H9 (cell line): ENCODE measurements around the gene CBFA2T2. TPM values are rescaled to one million over a fixed set of nuclear protein-coding genes. Genes with fewer than 3 reads are reported as not detected.
"Not testable (repeated sequence)": the region's sequence is repeated elsewhere in the genome, so short reads cannot be mapped to it uniquely, and the experiment has no call there.

Experiments used
- DNase-seq: peaks from one replicate; pipeline ENCODE4 v3.0.0-alpha.2; 2017
- H2AFZ ChIP-seq: one replicate; pipeline ENCODE4 v1.6.1; 2013; ENCODE audit warnings: mild to moderate bottlenecking, low read length, control low read depth, moderate library complexity
- H2AK5ac ChIP-seq: 2 replicates; pipeline ENCODE4 v1.6.1; 2013; ENCODE audit warnings: low read length, control low read depth, mixed read lengths; ENCODE audit not compliant: insufficient read length
- H2BK120ac ChIP-seq: one replicate; pipeline ENCODE4 v1.6.1; 2013; ENCODE audit warnings: low read depth, mild to moderate bottlenecking, low read length, control low read depth, inconsistent platforms; ENCODE audit not compliant: poor library complexity, severe bottlenecking
- H2BK12ac ChIP-seq: 2 replicates; pipeline ENCODE4 v1.6.1; 2013; ENCODE audit warnings: low read length, control low read depth, mixed read lengths, low read depth; ENCODE audit not compliant: insufficient read length
- H2BK15ac ChIP-seq: 2 replicates; pipeline ENCODE4 v1.6.1; 2013; ENCODE audit warnings: low read depth, low read length, control low read depth
- H2BK20ac ChIP-seq: one replicate; pipeline ENCODE4 v1.6.1; 2013; ENCODE audit warnings: low read depth, mild to moderate bottlenecking, low read length, control low read depth, inconsistent platforms; ENCODE audit not compliant: poor library complexity, severe bottlenecking
- H2BK5ac ChIP-seq: 2 replicates; pipeline ENCODE4 v1.6.1; 2013; ENCODE audit warnings: low read length, control low read depth, mixed read lengths; ENCODE audit not compliant: insufficient read length
- H3K14ac ChIP-seq: 2 replicates; pipeline ENCODE4 v1.6.1; 2013; ENCODE audit warnings: low read length, control low read depth; ENCODE audit not compliant: insufficient read depth
- H3K18ac ChIP-seq: 2 replicates; pipeline ENCODE4 v1.6.1; 2013; ENCODE audit warnings: low read depth, mild to moderate bottlenecking, mixed read lengths, low read length, control low read depth; ENCODE audit not compliant: insufficient read length
- H3K23ac ChIP-seq: 2 replicates; pipeline ENCODE4 v1.6.1; 2013; ENCODE audit warnings: low read length, control low read depth, mixed read lengths, low read depth; ENCODE audit not compliant: insufficient read length
- H3K23me2 ChIP-seq: 2 replicates; pipeline ENCODE4 v1.6.1; 2013; ENCODE audit warnings: low read depth, mild to moderate bottlenecking, mixed read lengths, low read length, control low read depth; ENCODE audit not compliant: insufficient read length, poor library complexity, severe bottlenecking
- H3K27ac ChIP-seq: 2 replicates; pipeline ENCODE4 v1.5.1; 2013; ENCODE audit warnings: low read length, control low read depth, mixed read lengths, low read depth; ENCODE audit not compliant: insufficient read length
- H3K27me3 ChIP-seq: 2 replicates; pipeline ENCODE4 v1.6.1; 2013; ENCODE audit warnings: low read length, control low read depth, inconsistent platforms; ENCODE audit not compliant: insufficient read depth
- H3K4ac ChIP-seq: 2 replicates; pipeline ENCODE4 v1.6.1; 2013; ENCODE audit warnings: low read depth, mild to moderate bottlenecking, control low read depth, inconsistent platforms, low read length, moderate library complexity
- H3K4me1 ChIP-seq: 2 replicates; pipeline ENCODE4 v1.6.1; 2013; ENCODE audit warnings: low read length, control low read depth, inconsistent platforms; ENCODE audit not compliant: insufficient read depth
- H3K4me2 ChIP-seq: 2 replicates; pipeline ENCODE4 v1.6.1; 2013; ENCODE audit warnings: low read length, control low read depth, mixed read lengths; ENCODE audit not compliant: insufficient read length, insufficient read depth
- H3K56ac ChIP-seq: 2 replicates; pipeline ENCODE4 v1.6.1; 2013; ENCODE audit warnings: low read depth, mild to moderate bottlenecking, mixed read lengths, low read length, control low read depth; ENCODE audit not compliant: insufficient read length
- H3K79me1 ChIP-seq: 2 replicates; pipeline ENCODE4 v1.6.1; 2013; ENCODE audit warnings: low read depth, mild to moderate bottlenecking, moderate library complexity, low read length, control low read depth, inconsistent platforms; ENCODE audit not compliant: insufficient read depth, poor library complexity, severe bottlenecking
- H3K79me2 ChIP-seq: 2 replicates; pipeline ENCODE4 v1.6.1; 2013; ENCODE audit warnings: low read length, control low read depth, inconsistent platforms; ENCODE audit not compliant: insufficient read depth
- H3K9ac ChIP-seq: 2 replicates; pipeline ENCODE4 v1.6.1; 2013; ENCODE audit warnings: low read length, control low read depth, mixed read lengths; ENCODE audit not compliant: insufficient read length; ENCODE audit errors: extremely low read depth
- H3K9me3 ChIP-seq: one replicate; pipeline ENCODE4 v1.6.1; 2013; ENCODE audit warnings: low read depth, low read length, inconsistent platforms; ENCODE audit not compliant: control insufficient read depth
- H3T11ph ChIP-seq: one replicate; pipeline ENCODE4 v1.6.1; 2013; ENCODE audit warnings: mild to moderate bottlenecking, low read length, control low read depth, inconsistent platforms
- H4K20me1 ChIP-seq: one replicate; pipeline ENCODE4 v1.6.1; 2013; ENCODE audit not compliant: control insufficient read depth, insufficient read length, insufficient read depth
- H4K5ac ChIP-seq: 2 replicates; pipeline ENCODE4 v1.6.1; 2013; ENCODE audit warnings: low read depth, mild to moderate bottlenecking, mixed read lengths, low read length, control low read depth; ENCODE audit not compliant: insufficient read length
- H4K8ac ChIP-seq: replicated peaks from 2 replicates; pipeline ENCODE4 v1.6.1; 2013; ENCODE audit warnings: low read length, control low read depth, mixed read lengths, low read depth; ENCODE audit not compliant: insufficient read length
- H4K91ac ChIP-seq: 2 replicates; pipeline ENCODE4 v1.6.1; 2013; ENCODE audit warnings: low read depth, mild to moderate bottlenecking, moderate library complexity, mixed read lengths, low read length, control low read depth; ENCODE audit not compliant: insufficient read length
- H3K27ac Mint-ChIP-seq, 3 experiments: 2 replicates in 2 of 3; 3 replicates in 1 of 3; pipeline ENCODE4 v1.8.0; 2020 to 2021; ENCODE audit warnings: mixed read lengths in 3 of 3, mild to moderate bottlenecking in 1 of 3, moderate library complexity in 1 of 3
- H3K27me3 Mint-ChIP-seq: 2 replicates; pipeline ENCODE4 v1.8.0; 2021; ENCODE audit warnings: low read depth, mild to moderate bottlenecking, moderate library complexity, mixed read lengths
- H3K36me3 Mint-ChIP-seq, 3 experiments: 2 replicates in 2 of 3; 3 replicates in 1 of 3; pipeline ENCODE4 v1.8.0; 2020 to 2021; ENCODE audit warnings: low read depth in 3 of 3, mixed read lengths in 3 of 3; ENCODE audit not compliant: insufficient read depth in 1 of 3
- H3K4me1 Mint-ChIP-seq, 2 experiments: 2 replicates each; pipeline ENCODE4 v1.8.0; 2020; ENCODE audit warnings: mixed read lengths in 2 of 2
- H3K4me3 Mint-ChIP-seq, 2 experiments: 2 replicates in 1 of 2; 3 replicates in 1 of 2; pipeline ENCODE4 v1.8.0; 2020 to 2021; ENCODE audit warnings: mild to moderate bottlenecking in 2 of 2, mixed read lengths in 2 of 2, moderate library complexity in 1 of 2
- H3K9me3 Mint-ChIP-seq, 2 experiments: 2 replicates in 1 of 2; 3 replicates in 1 of 2; pipeline ENCODE4 v1.8.0; 2020; ENCODE audit warnings: mild to moderate bottlenecking in 2 of 2, mixed read lengths in 2 of 2, moderate library complexity in 1 of 2
- CTCF ChIP-seq: fragments of 200-600 bp; sonication (generic); conservative IDR thresholded peaks from 3 replicates; pipeline ENCODE4 v1.8.0; 2021; ENCODE audit warnings: antibody characterized with exemption, mild to moderate bottlenecking
- WGBS: extraction: QIAGEN DNeasy Blood & Tissue Kit; methylation state at CpG from one replicate; pipeline ENCODE4 v1.1.7; 2013; ENCODE audit warnings: missing lambda C conversion rate, low lambda C conversion rate, mixed read lengths; ENCODE audit not compliant: insufficient read length; ENCODE audit errors: extremely low coverage; 5-methylcytosine and 5-hydroxymethylcytosine counted together
- total RNA-seq: library from RNA; stranded (reverse); gene quantifications from 2 replicates; pipeline ENCODE4 v1.2.1, GENCODE V29; 2021

Gene CBFA2T2
- total RNA-seq, 1 experiment from 2014 or later: 11.2 TPM

GRCh38 chr20:33570743-33571142 is 80.8 kb downstream of the CBFA2T2 start:
- H3K9me3 Mint-ChIP-seq: no peaks in the 10 kb centered on the region
- Histone ChIP-seq H3K4me2 (no peak overlapping the region), H4K8ac (no peak overlapping the region), H2BK5ac (no peak overlapping the region), H2AK5ac (no peak overlapping the region), H3K27me3 (peaks cover 3% of the 10 kb centered on the region; the same call in 1 of the 2 replicates), H2BK15ac (no peak overlapping the region), H3K23ac (no peak overlapping the region), H3K9me3 (no peaks in the 10 kb centered on the region), H2BK120ac (no peak overlapping the region), H2BK20ac (no peak overlapping the region), H3K4me1 (no peaks in the 10 kb centered on the region; the same call in 1 of the 2 replicates), H3K9ac (no peak overlapping the region), H3K4ac (no peak overlapping the region), H3K56ac (no peak overlapping the region), H3K14ac (no peak overlapping the region), H3K18ac (no peak overlapping the region), H2BK12ac (no peak overlapping the region), H3K27ac (no peak overlapping the region), H4K91ac (no peak overlapping the region), H3K23me2 (no peaks in the 10 kb centered on the region), H4K20me1 (no peaks in the 10 kb centered on the region), H3K79me2 (no peaks in the 10 kb centered on the region), H3K79me1 (no peaks in the 10 kb centered on the region), H3T11ph (no peak overlapping the region), H2AFZ (no peak overlapping the region), H4K5ac (no peak overlapping the region)
- no peaks in the 10 kb centered on the region for H3K36me3 Mint-ChIP-seq
- no peak overlapping the region for H3K27ac Mint-ChIP-seq
- no peak overlapping the region; a peak in 1 of 5 replicates for H3K4me3 Mint-ChIP-seq
- no CpG with 5 or more reads among the region's 1 CpG for WGBS
- peaks cover 38 to 43% of the 10 kb centered on the region in 2 experiments for H3K4me1 Mint-ChIP-seq
- no peak for DNase-seq
- H3K27me3 Mint-ChIP-seq: peaks cover 27% of the 10 kb centered on the region
- TF ChIP-seq CTCF: no peak

- not testable (repeated sequence) for H4K5ac ChIP-seq, H4K91ac ChIP-seq, H4K20me1 ChIP-seq, H3K56ac ChIP-seq, H2BK120ac ChIP-seq, H2BK5ac ChIP-seq, H3K23ac ChIP-seq, H3K27ac Mint-ChIP-seq, H2BK15ac ChIP-seq, H2AK5ac ChIP-seq, H3K18ac ChIP-seq, H3T11ph ChIP-seq, H3K9me3 Mint-ChIP-seq, H3K79me2 ChIP-seq, H3K23me2 ChIP-seq, H3K9ac ChIP-seq, H3K14ac ChIP-seq, H4K8ac ChIP-seq, DNase-seq, H2BK20ac ChIP-seq, H2AFZ ChIP-seq, H3K27me3 Mint-ChIP-seq, H3K36me3 Mint-ChIP-seq, H3K79me1 ChIP-seq, H3K27ac ChIP-seq, H3K4me3 Mint-ChIP-seq, H3K4me1 ChIP-seq, H3K9me3 ChIP-seq, H3K4ac ChIP-seq, H3K4me2 ChIP-seq, H3K27me3 ChIP-seq, H2BK12ac ChIP-seq
- WGBS: 100% methylated on average over 1 of the region's 5 CpGs
- peaks cover 32 to 34% of the 10 kb centered on the region in 2 experiments for H3K4me1 Mint-ChIP-seq
Observed at GRCh38 chr20:33573268-33573667, 83.4 kb downstream of the CBFA2T2 start.
